Lower leg skin (tissue), 3 donors: ENCODE data around the gene HMSD.

Experiments used
- POLR2A ChIP-seq, 2 donors: fragments of 450-650 bp; IDR thresholded peaks; one replicate each; pipeline ENCODE4 v1.6.1; 2016 to 2017; ENCODE audit warnings: antibody characterized with exemption in 2 of 2, mild to moderate bottlenecking in 1 of 2, moderate library complexity in 1 of 2
- TF ChIP-seq, protein P1 (sequence below), 3 donors: fragments of 450-650 bp; IDR thresholded peaks; one replicate each; pipeline ENCODE4 v1.5.1; 2016; ENCODE audit warnings: antibody characterized with exemption in 3 of 3, mild to moderate bottlenecking in 3 of 3, moderate library complexity in 2 of 3

DNA sequence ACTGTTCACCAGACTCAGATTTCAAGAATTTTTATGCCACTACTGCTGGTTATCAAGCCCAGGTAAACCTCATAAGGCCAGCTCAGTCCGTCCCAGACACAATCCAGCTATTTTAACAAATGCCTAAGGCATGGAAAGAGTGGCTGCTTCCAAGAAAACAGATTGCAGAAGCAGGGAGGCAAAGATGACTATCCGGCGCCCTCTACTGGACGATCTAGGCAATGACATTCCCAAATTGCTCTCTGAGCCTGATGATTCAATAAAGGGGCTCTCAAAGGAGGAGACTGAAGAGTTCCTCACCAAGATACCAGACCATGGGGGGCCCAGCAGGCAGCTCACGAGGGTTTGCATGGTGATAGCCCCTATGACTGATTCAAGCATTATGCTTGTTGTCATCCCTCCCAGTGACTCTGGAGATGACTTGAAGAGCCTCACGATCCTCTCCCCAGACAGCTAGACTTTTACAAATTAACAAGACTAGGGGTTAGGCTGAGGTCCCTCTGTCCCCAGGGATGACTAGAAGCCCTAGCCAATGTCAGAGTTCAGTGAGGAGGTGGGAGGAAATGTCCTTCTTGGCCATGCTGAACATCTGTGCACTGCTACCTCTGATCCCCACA, 45.8 kb downstream of the HMSD start:
- TF ChIP-seq, protein P1, sequence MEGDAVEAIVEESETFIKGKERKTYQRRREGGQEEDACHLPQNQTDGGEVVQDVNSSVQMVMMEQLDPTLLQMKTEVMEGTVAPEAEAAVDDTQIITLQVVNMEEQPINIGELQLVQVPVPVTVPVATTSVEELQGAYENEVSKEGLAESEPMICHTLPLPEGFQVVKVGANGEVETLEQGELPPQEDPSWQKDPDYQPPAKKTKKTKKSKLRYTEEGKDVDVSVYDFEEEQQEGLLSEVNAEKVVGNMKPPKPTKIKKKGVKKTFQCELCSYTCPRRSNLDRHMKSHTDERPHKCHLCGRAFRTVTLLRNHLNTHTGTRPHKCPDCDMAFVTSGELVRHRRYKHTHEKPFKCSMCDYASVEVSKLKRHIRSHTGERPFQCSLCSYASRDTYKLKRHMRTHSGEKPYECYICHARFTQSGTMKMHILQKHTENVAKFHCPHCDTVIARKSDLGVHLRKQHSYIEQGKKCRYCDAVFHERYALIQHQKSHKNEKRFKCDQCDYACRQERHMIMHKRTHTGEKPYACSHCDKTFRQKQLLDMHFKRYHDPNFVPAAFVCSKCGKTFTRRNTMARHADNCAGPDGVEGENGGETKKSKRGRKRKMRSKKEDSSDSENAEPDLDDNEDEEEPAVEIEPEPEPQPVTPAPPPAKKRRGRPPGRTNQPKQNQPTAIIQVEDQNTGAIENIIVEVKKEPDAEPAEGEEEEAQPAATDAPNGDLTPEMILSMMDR (IDR thresholded peaks at IDR 0.05), result peak in 1 of 3 donors; percentile 47
- TF ChIP-seq POLR2A (IDR thresholded peaks at IDR 0.05), result no peak
